HEK293 (cell line): ENCODE data around the gene SSTR5.

ENCODE experiments used
- CTCF ChIP-seq: fragments of 450-650 bp; formaldehyde crosslinking; IDR thresholded peaks from 2 replicates; pipeline ENCODE4 v1.5.1; 2016; ENCODE audit warnings: missing biosample characterization, missing genetic modification characterization
- SETDB1 ChIP-seq: IDR thresholded peaks from one replicate; pipeline ENCODE4 v1.6.1; 2017; ENCODE audit warnings: mild to moderate bottlenecking, low read length, moderate library complexity, mixed read lengths; ENCODE audit not compliant: insufficient read length
- YY1 ChIP-seq: fragments of 450-650 bp; formaldehyde crosslinking; IDR thresholded peaks from 2 replicates; pipeline ENCODE4 v1.5.1; 2018; ENCODE audit warnings: missing biosample characterization, missing genetic modification characterization
- ZBTB26 ChIP-seq: fragments of 450-650 bp; formaldehyde crosslinking; optimal IDR thresholded peaks from 2 replicates; pipeline ENCODE3; 2016; ENCODE audit warnings: missing biosample characterization, mild to moderate bottlenecking, missing genetic modification characterization
- ZFP37 ChIP-seq: fragments of 450-650 bp; formaldehyde crosslinking; IDR thresholded peaks from 2 replicates; pipeline ENCODE4 v1.5.1; 2016; ENCODE audit warnings: missing biosample characterization, missing genetic modification characterization
- ZNF416 ChIP-seq: fragments of 450-650 bp; formaldehyde crosslinking; IDR thresholded peaks from 2 replicates; pipeline ENCODE4 v1.5.1; 2016; ENCODE audit warnings: missing biosample characterization, missing genetic modification characterization

- TF ChIP-seq CTCF (no peak), SETDB1 (no peak), ZNF416 (no peak), ZBTB26 (tag by site-specific recombination) (no peak), YY1 (tag by site-specific recombination) (no peak), ZFP37 (tag by site-specific recombination) (no peak)
These were observed 44.5 kb upstream of the SSTR5 start for GRCh38 chr16:1028056-1028455.
